Amniotic epithelial cell (primary cell): Measurements from ENCODE around the gene MYH10.

Experiments
- DNase-seq: peaks from one replicate; pipeline ENCODE4 v3.0.0-alpha.2; 2010; ENCODE audit warnings: low read depth

Gene MYH10

GRCh38 chr17:8444494-8444893, 186.0 kb downstream of the MYH10 start:
- no peak for DNase-seq

- no peak for DNase-seq
Measured at GRCh38 chr17:8443756-8444155, 186.8 kb downstream of the MYH10 start.

DNA sequence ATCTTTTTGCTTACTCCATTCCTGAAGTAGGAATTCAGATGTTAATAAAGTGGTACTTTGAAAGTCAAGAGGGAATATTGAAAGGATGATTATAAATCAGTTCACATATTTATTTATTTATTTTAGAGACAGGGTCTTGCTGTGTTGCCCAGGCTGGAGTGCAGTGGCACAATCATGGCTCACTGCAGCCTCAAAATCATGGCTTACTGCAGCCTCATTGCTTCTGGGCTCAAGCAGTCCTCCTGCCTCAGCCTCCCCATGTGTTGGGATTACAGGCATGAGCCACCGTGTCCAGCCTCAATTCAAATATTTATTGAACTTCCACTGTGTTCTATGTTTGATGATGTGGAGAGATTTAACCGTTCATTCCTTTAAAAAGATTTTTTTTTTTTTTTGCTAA, 188.2 kb downstream of the MYH10 start:
- DNase-seq: no peak

DNA sequence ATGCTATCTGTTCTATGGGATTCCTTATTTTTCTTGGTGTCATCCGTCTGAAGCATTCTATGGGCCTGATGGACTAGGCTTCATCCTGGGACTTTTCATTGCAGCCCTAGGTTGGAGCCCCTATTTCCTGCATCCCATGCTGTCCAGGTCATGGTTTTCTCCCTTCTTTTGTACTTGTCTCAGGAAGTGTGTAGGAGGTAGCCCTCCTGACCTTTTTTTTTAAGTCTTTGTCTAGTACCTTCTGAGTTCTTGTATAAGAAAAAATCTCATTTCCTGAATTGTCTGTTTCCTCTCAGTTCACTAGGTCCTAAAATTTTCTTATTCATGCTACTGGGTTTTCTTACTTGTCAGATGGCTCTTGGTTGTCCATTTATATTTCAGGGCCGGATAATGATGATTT, 188.8 kb downstream of the MYH10 start:
- no peak for DNase-seq

- no peak for DNase-seq
Measured at GRCh38 chr17:8439681-8440080, 190.8 kb downstream of the MYH10 start.

- DNase-seq: no peak
Measured at GRCh38 chr17:8438441-8438840, 192.1 kb downstream of the MYH10 start.

DNA sequence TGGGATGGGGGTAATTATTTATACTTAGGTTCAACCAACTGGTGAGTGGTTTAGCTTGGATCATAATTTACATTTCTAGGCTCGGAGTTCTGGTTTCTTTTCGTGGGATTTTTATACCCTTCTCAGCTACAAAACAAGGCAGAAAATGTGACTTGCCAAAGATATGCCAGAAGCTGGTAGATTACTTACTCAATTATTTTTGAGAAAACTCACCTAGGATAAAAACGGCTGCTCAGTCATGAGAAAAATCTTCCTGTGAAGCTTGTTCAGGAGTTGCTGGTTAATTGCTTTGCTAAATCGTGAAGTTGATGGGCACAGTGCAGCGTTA, 193.7 kb downstream of the MYH10 start:
- DNase-seq: no peak

GRCh38 chr17:8436169-8436843, 194.2 kb downstream of the MYH10 start:
- peak; percentile 33 for DNase-seq

DNA sequence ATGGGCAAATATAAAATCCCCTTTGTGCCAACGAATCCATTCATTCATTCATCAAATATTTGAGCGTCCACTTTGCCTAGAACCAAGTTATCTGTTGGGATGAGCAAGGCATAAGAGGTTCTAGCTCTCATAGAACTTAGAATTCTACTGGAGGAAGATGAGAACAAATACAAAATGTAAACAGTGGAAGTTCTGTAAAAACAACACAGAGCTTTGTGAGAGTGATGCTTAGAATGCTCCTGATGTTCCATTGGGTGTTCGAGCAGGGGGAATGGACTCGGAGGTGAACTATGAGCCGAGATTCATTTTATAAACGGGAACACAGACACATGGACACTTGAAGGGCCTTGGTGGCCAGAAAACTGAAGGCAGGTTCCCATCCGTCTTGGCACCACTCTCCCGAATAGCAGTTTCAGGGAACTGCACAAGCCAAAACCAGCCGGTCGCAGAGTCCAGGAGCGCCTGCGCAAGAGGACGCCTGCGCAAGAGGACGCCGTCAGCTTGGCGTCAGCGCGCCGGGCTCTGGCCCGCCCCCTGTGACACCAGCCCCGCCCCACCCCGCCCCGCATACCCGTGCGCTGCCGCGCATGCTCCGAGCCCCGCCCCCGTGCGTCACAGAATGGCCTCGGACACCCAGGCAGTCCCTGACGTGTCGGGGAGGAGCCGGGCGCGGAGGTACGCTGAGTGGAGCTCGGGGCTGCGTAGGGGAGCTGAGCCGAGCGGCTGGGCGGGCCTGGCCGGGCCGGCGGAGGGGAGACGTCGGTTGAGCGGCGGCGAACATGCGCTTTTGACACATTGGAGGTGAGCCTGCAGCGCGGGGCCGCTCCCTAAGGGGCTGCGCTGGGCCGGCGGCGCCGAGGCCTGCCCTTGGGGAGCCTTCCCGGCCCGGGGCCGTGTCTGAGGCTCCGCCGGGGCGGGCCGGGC, 195.0 kb downstream of the MYH10 start, which contains the start of gene NDEL1:
Gene NDEL1, plus strand, starts transcription at position 640 of the 924 bp plus-strand sequence. CDS start 8,388 bp downstream, outside the sequence.
- peak; percentile 95 for DNase-seq

DNA sequence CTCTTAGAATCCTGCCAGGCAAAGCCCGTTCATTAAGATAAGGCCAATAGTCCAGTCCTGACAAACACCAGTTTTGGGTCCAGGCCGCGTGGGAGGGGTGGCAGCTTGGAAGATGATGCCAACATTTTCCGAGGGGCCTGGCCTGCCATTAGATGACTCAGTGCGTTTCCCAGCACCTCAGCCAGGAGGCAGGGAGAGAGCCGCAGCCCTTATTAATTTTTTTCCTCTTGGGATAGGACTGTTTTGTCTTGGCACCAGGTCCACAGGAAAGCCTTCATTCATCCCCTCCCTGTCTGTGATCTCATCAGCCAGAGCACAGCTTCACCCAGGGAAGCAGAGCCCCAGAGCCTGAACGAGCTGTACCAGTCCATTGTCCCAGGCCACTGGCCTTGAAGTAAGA, 199.6 kb downstream of the MYH10 start:
- peak; percentile 66 for DNase-seq

DNA sequence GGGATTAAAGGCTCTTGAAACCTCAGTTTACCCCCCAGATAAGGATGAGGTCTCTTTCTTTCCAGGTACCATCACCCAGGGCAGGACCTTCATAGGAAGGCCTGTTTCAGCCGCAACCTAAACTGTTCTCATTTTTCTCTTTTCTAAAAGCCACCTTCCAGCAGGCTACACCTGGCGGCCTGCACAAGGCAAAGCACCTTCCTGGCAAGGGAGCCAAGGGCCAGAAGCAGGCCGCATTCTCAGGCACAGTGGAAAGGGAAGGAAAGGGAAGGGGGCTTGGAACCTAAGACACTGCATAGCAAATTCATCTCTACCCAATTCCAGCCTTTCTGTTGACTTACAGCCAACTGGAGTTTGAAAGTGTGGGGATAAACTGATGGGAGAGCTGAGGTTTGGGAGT, 203.7 kb downstream of the MYH10 start:
- no peak for DNase-seq

- DNase-seq: no peak
Measured at GRCh38 chr17:8426094-8426720, 204.3 kb downstream of the MYH10 start.
